GM12865 (cell line): ENCODE data around the gene SIGMAR1.
A peak's percentile ranks its signal among the peaks of the same experiment; 100 is the strongest.

ENCODE experiments used
- DNase-seq: peaks from one replicate; pipeline ENCODE4 v3.0.0; 2010; ENCODE audit warnings: low read depth
- H3K4me3 ChIP-seq: 2 replicates; pipeline ENCODE4 v1.5.1; 2011; ENCODE audit warnings: mild to moderate bottlenecking, low read depth, low read length, control low read depth
- TF ChIP-seq, protein P1 (sequence below): IDR thresholded peaks from 2 replicates; pipeline ENCODE4 v1.5.1; 2011; ENCODE audit warnings: low read length, control low read depth, low read depth, inconsistent platforms; ENCODE audit not compliant: insufficient read depth; ENCODE audit errors: missing control alignments

Gene SIGMAR1

DNA sequence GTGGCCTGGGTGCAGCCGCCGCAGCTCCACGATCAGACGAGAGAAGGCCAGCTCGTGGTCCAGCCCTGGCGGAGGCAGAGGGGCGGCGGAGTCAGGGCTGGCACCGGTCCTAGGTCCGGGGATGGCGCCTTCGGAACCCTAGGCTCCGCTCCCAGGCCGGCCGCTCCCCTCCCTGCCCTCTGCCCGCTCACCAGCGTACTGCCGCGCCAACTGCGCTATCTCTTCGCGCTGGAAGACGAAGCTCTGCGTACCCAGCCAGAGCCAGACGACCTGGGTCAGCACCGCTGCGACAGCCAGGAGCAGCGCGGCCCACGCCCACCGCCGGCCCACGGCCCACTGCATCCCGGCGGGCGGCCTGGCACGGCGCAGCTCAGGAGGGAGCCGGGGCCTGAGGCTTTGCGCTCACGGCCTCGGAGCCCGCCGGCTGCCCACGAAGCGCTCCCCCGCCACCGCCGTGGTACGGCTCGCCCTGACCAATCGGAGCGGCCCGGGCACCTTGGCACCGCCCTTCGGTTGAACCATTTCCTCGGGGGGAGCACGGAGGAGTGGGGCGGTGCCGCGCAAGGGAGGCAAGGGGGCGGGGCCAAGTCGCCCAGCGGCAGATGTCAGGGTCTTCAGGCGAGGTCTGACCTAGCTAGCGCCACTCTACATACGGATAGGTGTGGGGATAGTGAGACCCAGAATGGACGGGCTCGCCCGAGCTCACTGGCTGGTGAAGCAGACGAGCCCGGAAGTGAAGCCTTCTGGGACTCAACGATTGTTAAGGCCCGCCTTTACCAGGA, at the start of gene SIGMAR1:
SIGMAR1 (minus strand) TSS at position 432 of the 782 bp plus-strand sequence; CDS start at position 342, 90 bp downstream.
- H3K4me3 ChIP-seq = peak within 1 kb of the TSS; percentile 93
- TF ChIP-seq, protein P1, sequence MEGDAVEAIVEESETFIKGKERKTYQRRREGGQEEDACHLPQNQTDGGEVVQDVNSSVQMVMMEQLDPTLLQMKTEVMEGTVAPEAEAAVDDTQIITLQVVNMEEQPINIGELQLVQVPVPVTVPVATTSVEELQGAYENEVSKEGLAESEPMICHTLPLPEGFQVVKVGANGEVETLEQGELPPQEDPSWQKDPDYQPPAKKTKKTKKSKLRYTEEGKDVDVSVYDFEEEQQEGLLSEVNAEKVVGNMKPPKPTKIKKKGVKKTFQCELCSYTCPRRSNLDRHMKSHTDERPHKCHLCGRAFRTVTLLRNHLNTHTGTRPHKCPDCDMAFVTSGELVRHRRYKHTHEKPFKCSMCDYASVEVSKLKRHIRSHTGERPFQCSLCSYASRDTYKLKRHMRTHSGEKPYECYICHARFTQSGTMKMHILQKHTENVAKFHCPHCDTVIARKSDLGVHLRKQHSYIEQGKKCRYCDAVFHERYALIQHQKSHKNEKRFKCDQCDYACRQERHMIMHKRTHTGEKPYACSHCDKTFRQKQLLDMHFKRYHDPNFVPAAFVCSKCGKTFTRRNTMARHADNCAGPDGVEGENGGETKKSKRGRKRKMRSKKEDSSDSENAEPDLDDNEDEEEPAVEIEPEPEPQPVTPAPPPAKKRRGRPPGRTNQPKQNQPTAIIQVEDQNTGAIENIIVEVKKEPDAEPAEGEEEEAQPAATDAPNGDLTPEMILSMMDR = no peak
- peak; percentile 97 for DNase-seq

DNA sequence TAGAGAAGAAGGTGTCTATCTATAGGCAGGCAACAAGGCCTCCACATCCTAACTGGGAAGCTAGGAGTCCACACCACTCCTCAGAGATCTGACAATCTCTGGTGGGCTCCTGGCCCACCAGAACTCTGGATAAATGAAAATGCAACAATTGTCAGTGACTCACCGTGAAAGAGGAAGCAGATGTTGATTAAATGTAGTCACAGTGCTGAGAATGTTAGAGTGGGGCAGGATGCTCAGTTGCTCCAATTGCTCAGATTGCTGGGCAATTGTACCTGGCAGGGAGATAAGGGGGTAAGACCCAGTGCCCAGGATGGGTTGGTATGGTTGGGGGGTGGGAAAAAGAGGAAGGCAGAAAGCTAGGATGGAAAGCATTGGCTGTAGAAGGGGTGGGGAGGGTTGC, 49.1 kb upstream of the SIGMAR1 start:
- H3K4me3 ChIP-seq = no peak overlapping the region
- no peak for DNase-seq
- TF ChIP-seq, protein P1 = no peak

DNA sequence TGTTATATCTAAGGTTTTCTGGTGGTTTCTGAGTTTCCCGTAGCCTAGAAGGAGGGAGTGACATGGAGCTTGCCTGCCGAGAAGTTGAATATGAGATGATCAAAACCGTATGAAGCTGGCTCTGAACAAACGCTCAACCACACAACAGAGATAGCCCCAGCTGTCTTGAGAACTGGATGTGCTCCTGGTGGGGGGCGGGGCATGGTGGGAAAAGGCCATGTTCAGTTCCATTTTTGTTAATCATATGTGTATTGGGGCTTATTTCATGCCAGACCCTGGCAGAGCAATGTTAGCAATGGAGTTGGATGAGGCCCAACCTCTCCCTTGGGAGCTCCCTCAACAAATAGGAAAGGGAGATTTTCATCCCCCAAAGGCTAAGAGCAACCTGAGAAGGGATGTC, 48.6 kb upstream of the SIGMAR1 start:
- H3K4me3 ChIP-seq = no peak overlapping the region
- TF ChIP-seq, protein P1 = no peak
- DNase-seq = no peak

DNA sequence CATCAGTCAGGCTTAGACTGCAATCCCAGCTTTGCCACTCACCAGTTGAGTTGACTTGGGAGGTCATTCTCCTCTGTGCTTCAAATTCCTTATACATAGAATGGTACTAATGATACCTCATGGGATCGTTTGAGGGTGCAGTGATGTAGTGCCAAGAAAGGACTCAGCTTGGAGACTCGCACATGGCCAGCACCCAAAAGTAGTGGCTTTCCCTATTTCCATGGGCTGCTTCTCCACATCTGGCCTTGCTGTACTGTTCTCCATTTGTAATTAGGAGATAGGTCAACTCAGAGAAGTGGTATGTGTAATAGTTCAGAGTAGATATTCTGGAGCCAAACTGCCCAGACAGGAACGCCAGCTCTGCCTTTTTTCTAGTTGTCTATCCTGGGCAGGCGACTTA, 48.0 kb upstream of the SIGMAR1 start:
- TF ChIP-seq, protein P1 = no peak
- no peak overlapping the region for H3K4me3 ChIP-seq
- no peak for DNase-seq

DNA sequence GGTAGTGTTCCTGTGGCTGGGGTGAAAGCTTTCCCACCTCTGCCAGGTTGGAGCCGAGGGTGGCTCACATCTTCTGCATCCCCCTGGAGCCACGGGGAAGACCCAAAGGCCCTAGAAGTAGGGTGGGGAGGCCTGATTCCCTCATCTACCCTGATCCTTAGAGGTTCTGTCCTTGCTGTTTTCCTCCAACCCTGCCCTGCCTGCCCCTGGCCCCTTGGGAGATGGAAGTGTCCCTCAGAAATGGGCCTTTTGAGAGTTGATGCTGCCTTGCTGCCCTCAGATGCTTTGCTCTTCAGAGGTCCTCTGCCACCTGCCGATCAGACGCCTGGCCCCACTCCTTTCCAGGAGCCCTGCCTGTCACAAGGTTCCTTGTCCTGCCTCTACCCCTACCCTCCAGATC, 47.2 kb upstream of the SIGMAR1 start:
- TF ChIP-seq, protein P1 = no peak
- DNase-seq = no peak
- H3K4me3 ChIP-seq = no peak overlapping the region

DNA sequence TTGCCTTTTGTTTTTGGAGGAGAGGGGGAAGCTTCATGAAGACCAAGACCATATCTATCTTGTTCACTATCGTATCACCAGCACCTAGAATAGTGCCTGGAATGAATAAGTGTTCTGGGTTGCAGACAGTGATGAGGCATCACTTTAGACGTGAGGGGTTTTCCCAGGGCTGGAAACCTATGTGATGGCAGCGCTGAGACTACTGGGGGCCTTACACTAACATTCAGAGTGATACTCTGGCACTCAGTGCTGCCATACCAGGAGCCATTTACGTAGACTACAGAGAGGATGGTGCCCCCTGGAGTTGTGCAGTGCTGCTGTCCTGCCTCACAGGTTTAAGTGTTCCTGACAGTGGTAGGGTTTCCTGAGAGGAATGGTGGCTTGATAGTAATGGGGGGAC, 46.6 kb upstream of the SIGMAR1 start:
- H3K4me3 ChIP-seq = no peak overlapping the region
- DNase-seq = peak; percentile 31
- TF ChIP-seq, protein P1 = no peak

DNA sequence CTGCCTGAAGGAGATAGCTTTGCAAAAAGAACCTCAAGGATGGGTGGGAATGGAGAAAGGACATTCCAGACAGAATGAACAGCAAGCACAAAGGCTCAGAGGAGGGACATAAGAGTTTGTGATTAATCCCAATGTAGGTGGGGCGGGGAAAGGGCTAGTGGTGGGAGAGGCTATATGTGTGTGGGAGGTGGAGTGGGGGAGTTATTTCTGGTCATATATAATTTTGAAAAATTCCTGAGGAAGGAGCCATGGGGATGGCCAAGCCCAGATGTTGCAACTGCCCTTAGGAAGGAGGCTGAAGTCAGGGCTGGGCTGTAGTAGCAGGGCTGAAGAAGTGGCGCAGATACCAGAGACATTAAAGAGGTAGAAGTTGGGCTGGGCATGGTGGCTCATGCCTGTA, 38.3 kb upstream of the SIGMAR1 start:
- H3K4me3 ChIP-seq = no peak overlapping the region
- no peak for DNase-seq
- TF ChIP-seq, protein P1 = no peak
